NCI-H1417 treated with DMSO at 0.1 percent for 48 hours (cell line): ENCODE data around the gene SUSD1.
"Not testable (repeated sequence)": the region's sequence is repeated elsewhere in the genome, so short reads cannot be mapped to it uniquely, and the experiment has no call there.

Source experiments
- DNase-seq: peaks from one replicate; lab custom pipeline; 2025; lab: John Stamatoyannopoulos, UW

The SUSD1 gene

DNA sequence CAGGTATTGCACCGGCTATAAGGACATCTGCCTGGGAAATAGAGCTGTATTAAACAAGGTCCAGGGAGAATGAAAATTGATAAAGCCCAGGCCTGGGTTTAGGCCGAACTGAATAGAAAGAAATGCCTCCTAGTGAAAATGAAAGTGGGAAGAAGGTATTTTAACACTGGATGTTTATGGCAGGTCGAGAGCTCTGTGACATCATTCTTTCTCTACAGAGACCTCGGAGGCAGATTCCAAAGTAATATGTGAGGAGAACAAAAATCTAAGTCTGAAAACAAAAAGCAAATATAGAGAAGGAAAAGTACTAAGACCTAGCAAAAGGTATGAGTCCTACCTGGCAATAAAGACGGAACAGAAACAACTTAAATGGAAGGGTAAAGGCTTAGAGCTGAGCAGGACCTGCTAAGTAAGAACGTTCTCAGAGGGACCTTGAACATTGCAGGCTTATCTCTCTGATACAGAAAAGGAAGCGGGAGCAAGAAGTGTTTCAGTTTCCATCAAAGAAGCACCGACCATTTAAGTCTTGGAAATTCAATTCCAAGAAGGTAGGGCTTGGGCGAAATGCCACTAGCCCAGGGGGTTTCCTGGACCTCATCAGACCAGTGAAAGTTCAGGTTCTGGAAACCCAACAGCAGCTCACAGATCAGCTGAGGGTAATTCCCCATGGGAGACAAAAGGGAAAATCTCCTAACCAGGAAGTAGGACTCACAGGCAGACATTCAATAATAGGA is 80.0 kb downstream of the SUSD1 start:
- DNase-seq: no peak

DNA sequence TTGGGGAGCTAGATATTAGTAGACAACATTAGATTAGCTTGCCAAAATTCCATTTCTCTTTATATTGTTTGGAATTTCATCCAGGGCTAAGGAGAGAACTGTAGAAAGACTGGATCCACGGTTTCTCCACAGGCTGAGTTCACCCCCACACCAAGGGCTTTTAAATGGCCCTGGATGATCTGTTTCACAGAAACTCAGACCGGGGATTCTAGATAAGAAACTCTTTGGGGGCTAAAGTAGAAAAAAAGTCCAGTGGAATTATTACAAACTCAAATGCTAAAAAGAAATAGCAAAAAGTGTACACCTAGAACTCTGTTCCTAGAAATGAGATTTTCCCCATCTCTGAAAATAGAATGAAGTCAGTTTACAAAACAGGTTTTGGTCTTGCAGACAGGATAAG is 80.9 kb downstream of the SUSD1 start:
- DNase-seq: no peak

DNA sequence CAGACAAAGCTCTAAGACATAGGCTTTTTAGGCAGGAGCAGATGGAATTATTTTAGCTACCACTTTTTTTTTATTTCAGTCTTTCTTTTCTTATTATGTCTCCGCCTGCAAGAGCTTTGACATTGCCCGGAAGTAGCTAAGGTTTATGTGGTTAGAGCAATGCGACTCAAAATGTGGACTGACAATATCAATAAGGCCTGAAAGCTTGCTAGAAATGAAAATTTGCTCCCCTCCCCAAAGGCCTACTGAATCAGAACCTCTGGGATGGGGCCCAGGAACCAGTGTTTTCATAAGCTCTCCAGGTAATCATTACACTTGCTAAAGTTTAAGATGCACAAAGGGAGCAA is 81.3 kb downstream of the SUSD1 start:
- DNase-seq: no peak

DNA sequence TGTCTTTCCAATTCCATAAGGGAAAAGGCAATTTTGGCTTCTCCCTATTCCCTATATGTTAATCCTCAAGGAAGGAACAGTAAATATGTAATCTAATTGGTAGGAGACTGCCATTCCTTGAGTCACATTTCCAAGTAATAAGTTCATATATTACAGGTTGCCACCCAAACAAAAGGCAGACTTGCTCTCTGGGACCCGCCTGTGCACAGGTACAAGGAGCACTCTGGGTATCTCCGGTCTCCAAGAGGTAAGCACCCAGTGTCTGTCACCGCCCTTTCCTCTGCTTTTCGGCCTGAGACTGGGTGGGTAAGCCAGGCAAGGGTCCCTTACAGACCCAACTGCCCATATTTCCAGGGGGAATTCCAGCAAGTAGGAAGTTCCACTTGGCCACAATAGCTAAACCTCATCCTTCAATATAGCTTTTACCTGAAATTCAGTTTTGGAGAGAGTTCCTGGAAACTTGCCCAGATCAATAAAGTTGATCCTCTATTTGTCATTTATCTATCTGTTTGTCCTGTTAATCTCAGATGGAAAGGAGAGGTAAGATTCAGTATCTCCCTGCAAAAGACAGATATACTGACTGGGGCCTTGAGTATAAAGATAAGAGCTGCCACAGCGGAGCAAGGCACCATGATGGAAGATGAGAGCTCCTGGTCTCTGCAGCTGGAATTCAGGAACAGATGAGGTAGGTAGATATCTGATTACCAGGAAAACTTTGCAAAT is 81.8 kb downstream of the SUSD1 start:
- DNase-seq: no peak

DNA sequence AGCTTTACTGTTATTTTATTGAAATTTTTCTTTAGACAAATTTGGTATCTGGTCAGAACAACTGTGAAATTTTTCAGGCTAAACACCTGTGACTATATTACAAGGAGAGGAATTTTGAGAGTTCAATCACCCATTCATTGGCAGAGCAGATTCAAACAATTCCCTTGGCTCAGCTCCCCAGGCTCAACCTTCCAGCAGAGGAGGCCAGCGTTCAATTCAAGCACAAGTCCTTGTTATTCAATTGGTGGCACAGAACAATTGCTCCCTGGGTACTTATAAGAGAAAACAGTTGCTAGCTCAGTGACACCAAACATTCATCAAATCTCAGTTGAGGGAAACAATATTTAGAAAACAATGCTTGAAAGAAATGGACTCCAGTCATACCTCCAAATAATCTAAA is 83.3 kb downstream of the SUSD1 start:
- DNase-seq: peak; percentile 18

DNA sequence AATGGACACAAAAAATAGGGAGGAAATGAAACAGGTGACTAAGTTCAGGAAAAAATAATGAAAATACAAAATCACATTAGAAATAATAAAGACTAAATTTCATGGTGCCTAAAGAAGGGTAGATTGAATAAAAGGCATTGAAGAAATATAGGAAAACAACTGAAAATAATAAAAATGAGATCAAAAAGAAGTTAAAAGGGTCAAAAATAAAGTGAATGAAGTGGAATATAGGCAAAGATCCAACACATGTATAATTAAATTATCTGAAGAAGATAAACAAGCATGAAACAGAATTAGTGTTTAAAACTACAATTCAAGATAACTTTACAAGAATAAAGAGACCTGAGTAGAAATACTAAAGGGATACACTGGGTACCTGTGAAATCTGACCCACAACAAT is 87.6 kb downstream of the SUSD1 start:
- no peak for DNase-seq

DNA sequence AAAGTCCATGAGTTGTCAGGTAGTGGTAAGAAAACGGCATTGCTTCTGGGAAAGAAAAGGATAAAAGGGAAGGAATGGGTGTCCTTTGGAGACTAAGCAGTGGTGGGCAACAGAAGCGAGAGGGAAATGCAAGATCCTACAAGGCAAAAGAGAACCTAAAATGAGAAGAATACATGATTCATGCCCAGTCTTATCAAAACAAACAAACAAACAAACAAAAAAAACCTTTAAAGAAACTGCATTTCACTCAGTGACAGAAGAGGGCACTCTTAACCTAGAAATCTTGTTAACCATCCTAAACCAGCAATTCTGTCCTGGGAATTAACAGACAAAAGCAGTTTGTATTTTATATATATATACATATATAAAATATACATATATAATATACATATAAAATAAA is 88.5 kb downstream of the SUSD1 start:
- peak; percentile 32 for DNase-seq

DNA sequence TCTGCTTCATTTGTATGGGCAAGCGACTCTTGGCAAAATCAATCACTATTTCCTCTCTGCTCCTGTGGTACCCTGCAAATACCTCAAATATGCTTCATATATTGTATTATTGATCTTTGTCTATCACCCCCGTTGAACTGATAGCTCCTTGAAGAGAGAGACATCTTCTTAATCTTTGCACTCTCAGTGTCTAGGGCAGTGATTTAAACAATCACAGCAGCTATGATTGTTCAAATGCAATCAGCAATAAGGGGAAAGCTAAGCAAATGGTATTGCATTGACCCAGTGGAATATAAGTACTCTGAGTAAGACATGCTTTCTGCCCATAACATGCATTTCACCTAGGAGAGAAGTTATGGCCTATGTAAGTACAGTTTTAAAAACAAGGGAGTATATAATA is 90.2 kb downstream of the SUSD1 start:
- no peak for DNase-seq

DNA sequence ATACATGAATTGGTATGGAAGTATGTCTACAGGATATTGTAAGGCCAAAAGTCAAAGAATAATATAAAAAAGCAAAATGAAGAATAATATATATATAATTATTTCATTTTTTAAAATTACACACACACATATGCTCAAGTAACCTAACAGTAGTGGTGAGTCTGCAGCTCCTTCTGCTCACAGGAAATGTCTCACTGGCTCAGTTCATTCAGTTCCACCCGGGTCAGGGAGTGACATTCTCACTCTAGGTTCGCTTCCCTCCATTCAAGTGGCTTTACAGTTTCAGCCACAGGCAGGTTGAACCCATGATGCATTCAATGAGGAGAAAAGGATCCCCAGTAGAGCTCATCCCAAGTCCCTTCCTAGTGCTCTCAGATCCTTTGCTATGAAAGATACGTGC is 90.8 kb downstream of the SUSD1 start:
- DNase-seq: no peak

DNA sequence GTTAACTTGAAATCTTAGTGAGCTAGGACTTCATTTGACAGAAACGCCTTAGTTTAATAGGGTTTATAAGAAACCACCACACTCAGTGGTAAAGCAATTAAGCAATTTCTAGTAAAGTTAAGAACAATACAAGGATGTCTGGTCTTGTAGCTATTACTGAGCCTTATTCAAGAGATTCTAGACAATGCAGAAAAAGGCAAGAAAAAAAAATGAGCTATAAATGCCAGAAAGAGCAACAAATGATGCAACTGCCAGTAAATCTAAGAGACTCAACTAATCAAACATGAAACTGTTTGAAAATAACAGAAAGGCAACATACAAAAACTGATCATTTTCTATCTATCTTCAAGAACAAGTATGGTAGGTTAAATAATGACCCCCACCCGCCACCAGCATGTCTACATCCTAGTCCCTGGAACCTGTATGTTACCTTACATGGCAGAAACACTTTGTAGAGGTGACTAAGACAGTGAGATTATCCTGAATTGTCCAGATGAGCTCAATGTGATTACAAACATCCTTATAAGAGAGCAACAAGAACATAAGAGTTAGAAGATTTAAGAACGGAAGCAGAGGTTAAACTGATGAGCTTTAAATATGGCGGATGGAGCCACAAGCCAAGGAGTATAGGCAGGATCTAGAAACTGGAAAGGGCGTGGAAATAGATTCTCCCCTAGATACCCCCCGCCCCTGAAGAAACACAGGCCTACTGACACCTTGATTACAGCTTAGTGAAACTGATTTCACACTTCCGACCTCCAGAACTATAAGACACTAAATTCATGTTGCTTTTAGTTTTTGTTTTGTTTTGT is 93.0 kb downstream of the SUSD1 start:
- DNase-seq: no peak

DNA sequence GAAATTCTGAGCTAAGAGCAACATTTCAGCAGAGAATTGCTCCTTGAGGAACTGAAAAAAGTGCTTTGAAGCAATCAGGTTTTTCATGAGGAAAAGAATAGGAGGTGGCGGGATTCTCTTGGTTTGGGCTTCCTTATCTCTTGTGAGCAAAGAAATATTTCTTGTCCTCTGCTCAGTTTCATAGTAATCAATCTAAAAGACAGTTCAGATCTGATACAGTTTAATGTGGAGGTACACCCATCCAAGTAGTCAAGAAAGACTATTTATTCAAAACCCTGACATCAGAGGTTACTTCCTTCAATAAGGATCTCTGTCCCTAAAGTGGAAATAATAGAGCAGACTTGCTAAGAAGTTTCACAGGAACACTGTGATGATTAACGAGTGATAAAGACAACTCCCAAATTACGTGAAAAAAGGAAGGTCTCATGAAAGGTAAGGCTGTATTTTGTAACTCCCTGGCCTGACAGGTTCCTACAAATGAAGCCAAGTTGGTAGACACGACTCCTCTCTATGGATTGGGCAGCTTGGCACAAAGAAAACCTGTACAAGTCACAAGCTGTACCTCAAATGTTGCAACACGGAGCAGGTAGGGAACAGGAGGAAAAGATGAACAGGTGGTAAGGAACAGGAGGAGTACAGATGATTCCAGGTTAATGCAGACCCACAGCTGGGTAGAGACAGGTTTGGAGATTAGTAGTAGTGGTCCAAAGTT is 94.1 kb downstream of the SUSD1 start:
- DNase-seq: no peak

DNA sequence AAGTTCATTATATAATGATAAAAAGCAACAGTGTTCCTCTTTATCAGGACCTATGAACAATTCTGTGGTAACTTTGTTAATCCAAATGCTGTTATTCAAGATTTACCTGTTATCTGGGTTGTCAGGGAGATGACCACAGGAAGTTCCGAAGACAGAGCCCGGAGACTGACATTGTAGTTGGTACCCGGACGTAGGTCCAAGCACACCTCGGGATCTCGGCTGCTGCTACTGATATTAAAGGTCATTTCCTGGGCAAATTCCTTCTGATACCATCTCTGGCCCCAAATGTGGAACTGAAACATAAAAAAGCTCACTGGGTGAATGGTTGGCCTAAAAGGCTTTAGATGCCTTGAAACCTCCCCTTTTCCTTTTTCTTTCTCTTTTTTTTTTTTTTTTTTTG is 96.7 kb downstream of the SUSD1 start:
- no peak for DNase-seq

DNA sequence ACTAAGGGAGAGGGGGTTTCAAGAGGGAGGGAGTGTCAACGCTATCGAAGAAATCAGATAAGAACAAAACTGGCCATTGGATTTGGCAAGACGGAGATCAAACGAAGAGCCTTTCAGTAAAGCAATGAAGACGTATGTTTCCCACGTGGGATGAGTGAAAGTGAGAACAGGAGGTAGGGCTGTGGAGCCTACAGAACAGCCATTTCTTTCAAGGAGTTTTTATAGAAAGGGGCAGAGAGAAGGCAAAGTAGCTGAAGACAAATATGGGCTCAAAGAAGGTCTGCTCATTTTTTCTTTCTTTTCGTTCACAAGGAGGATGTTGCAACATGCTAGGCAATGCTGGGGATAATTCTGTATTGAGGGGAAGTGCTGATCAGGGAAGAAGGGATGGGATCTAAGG is 98.3 kb downstream of the SUSD1 start:
- no peak for DNase-seq

DNA sequence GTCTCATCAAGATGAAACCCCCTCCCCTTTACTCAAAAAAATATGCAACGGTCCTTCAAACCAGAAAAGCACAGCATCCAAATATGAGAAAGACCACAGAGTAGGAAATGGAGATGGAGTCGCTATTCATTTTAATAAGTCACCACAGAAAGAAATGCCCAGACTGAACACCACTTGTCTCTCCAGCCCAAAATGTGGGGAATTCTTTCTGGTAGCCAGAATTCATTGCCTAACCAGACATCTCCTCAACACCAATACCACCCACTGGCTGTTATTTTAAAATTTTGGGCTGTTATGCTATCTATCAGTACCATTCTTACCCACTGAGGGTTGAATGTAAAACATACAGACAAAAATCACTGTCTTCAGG is 100.1 kb downstream of the SUSD1 start:
- no peak for DNase-seq

DNA sequence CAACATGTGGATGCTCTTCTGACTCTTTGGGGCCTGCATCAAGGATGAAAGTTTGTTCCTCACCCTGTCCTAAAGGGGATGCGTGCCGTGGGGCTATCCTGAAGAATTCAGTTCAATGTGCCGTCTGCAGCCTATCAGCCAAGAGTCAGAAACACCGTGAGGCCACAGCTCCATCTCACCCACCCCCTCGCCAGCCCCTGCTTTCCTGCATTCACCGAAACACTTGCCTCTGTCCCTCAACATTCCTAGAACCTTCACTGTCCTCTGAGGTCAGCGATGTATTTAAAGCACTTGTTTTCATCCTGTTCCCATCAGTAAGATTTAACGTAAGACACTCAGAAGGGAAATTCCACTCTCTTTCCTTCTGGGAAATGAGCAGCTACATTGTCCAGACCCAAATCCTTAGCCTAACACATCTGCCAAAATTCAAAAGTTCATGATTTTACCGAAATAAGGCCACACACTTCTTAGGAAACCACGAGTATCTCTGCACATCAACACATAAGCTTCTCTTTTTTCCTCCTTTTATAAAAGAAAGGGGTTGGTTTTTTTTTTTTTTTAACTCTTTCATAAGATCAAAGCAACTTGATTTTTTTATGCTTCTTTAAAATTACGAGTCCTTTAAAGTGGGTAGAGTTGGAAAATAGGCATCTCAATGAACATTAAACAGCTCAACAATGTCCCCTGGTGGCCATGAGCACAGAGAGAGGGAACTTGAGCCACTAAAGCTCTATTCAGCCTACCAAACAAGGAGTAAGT is 100.7 kb downstream of the SUSD1 start:
- peak; percentile 4 for DNase-seq

DNA sequence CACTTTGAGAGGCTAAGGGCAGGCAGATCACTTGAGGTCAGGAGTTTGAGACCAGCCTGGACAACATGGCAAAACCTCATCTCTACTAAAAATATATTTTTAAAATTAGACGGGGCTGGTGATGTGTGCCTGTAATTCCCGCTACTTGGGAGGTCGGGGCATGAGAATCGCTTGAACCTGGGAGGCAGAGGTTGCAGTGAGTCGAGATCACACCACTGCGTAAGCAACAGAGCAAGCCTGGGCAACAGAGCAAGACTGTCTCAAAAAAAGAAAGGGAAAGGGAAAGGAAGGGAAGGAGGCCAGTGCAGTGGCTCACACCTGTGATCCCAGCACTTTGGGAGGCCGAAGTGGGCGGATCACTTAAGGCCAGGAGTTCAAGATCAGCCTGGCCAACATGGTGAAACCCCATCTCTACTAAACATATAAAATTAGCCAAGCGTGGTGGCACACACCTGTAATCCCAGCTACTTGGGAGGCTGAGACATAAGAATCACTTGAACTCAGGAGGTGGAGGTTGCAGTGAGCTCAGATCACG is 101.4 kb downstream of the SUSD1 start:
- DNase-seq: not testable (repeated sequence)

DNA sequence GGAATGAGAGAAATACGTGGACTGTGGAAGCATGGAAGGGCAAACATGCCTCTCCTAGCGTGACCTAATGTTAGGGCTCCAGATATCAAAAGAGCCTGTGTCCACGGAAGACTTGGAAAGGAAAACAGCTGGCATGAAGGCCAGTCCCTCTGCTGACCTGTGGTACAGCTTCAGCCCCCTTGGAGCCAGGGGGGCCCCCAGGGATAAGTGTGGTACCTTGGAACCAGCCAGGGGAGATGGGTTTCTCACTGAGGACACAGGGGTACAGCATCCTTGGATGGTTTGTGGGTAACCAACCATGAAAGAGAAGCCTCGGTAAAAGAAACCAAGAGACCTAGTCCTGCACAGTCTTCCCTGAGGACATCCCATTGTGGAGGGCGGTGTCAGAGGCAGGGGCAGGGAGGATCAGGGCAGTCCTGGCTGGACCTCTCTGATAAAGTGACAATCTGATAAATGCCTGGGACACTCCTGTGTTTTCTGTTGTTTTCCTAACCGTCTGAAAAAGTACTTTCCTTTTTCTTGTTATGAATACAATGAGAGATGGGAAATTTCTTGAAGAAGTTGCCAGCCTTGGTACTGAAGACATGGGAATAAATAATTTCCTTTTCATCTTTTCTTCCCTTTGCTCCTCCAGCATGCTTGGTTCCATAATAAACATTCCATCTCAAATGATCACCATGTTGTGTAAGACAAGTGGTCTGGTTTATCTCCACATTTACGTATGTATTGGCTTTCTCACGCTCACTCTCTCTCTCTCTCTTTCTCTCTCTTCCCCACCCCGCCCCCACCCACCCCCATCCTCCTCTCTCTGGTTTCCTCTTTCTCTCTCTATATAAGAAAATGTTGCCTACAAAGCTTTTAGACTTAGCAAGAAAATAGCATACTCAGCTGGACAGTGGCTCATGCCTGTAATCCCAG is 102.1 kb downstream of the SUSD1 start:
- DNase-seq: no peak

DNA sequence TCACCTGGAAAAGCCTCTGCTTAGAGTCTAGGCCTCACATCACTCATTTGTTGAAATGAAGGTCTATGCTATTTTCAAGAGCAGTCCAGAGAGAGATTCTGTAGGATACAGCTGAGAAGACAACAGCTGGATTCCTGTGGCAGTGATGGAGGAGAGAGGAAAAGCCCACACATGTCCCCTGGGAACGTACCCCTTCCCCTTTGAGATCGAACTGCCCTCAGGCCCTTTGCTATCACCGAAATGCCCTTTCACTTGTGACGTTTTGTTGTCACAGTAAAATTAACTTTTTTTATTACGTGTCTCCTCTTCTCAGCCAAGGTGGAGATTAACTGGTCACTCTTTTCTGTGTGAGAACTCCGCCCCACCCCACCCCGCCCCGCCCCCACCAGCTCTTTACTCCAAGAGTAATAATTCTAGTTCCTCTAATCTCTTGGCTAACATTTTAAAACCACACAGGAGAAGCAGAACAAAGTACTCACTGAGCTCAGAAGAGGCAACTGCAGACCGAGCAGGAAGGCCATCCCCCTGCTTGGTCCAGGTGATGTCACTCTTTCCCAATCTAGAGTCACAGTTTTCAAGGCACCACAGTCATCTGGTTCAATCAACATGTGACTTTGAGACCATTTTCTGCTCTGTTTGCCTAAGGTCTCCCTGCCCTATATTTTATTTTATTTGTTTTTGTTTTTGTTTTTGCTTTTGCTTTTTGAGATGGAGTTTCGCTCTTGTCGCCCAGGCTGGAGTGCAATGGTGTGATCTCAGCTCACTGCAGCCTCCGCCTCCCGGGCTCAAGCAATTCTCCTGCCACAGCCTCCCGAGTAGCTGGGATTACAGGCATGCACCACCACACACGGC is 105.6 kb downstream of the SUSD1 start:
- no peak for DNase-seq

DNA sequence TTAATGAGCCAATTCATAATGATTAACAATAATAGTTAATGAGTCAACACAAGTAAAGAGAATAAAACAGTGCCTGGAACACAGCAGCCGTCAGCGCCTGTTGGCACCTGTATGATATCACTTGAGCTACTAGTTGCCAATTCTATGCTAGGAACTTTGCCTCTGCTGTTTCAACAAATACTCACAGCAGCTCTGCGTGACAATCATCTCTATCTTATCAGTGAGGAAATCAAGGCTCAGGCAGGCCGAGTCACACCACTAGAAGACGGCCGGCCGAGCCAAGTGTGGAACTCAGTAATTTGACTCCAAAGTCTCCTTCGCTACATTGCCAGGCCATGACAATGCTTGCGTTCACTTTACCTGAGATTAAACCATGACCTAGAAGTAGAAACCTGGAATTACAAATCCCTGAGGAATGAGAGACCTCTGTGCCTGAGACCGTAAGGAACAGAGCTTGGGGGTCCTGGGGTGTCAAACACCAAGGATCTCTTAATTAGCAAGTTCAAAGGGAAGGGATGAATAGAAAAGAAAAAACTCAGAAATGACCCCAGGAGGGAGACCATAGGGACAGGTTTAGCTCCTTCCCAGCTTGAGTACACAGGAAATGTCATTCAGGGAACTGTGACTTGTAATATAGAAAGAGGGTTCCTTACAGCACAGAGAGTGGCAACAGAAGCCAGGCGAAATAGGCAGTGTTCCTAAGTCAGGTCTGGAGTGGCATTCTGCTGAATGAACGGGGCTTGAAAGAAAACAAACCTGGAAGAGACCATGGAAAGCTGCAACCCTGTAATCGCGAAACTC is 109.1 kb downstream of the SUSD1 start:
- no peak for DNase-seq
